HG03571 (cell line): ENCODE data around the gene PRMT6.
"Not testable (repeated sequence)": the region's sequence is repeated elsewhere in the genome, so short reads cannot be mapped to it uniquely, and the experiment has no call there.

Source experiments
- ATAC-seq: cut with Tn5 transposase; IDR thresholded peaks from one replicate; pipeline ENCODE4 v1.9.1; 2021; ENCODE audit not compliant: unreplicated experiment

PRMT6 gene

GRCh38 chr1:107056426-107057196 lies at the start of gene PRMT6:
PRMT6 (plus strand) TSS chr1:107056674; CDS start chr1:107056716, 42 bp downstream.
- ATAC-seq: peak; percentile 92

GRCh38 chr1:107009281-107009680 lies 47.2 kb upstream of the PRMT6 start:
- no peak for ATAC-seq

GRCh38 chr1:107010582-107010981 lies 45.9 kb upstream of the PRMT6 start:
- no peak for ATAC-seq

GRCh38 chr1:107016376-107016978 lies 40.0 kb upstream of the PRMT6 start:
- peak; percentile 68 for ATAC-seq

- no peak for ATAC-seq
These were observed 38.0 kb upstream of the PRMT6 start for GRCh38 chr1:107018445-107018844.

GRCh38 chr1:107019166-107019565 lies 37.3 kb upstream of the PRMT6 start:
- no peak for ATAC-seq

GRCh38 chr1:107038874-107039273 lies 17.6 kb upstream of the PRMT6 start:
- not testable (repeated sequence) for ATAC-seq

GRCh38 chr1:107044310-107045220 lies 11.9 kb upstream of the PRMT6 start:
- not testable (repeated sequence) for ATAC-seq

- no peak for ATAC-seq
These were observed 8.9 kb upstream of the PRMT6 start for GRCh38 chr1:107047602-107048001.

- ATAC-seq: no peak
These were observed 8.2 kb upstream of the PRMT6 start for GRCh38 chr1:107048241-107048640.

- ATAC-seq: no peak
These were observed 5.2 kb upstream of the PRMT6 start for GRCh38 chr1:107051266-107051665.

- ATAC-seq: not testable (repeated sequence)
These were observed 502 bp upstream of the PRMT6 start for GRCh38 chr1:107055919-107056425.

- ATAC-seq: peak; percentile 59
These were observed 991 bp downstream of the PRMT6 start for GRCh38 chr1:107057197-107058133.

GRCh38 chr1:107058245-107059032 lies 2.0 kb downstream of the PRMT6 start:
- ATAC-seq: no peak

- no peak for ATAC-seq
These were observed 5.4 kb downstream of the PRMT6 start for GRCh38 chr1:107061886-107062285.

GRCh38 chr1:107073493-107073892 lies 17.0 kb downstream of the PRMT6 start:
- no peak for ATAC-seq

GRCh38 chr1:107076841-107077240 lies 20.4 kb downstream of the PRMT6 start:
- no peak for ATAC-seq

GRCh38 chr1:107079249-107079648 lies 22.8 kb downstream of the PRMT6 start:
- no peak for ATAC-seq

- no peak for ATAC-seq
These were observed 24.6 kb downstream of the PRMT6 start for GRCh38 chr1:107081102-107081501.
